Stimulated activated CD4-positive, alpha-beta T cell treated with anti-CD3 and anti-CD28 coated beads, Interleukin-15, amount 100 ng/mL, for 48 hours (primary cell): ENCODE data around the gene PLEKHA5.
"Not testable (repeated sequence)": the region's sequence is repeated elsewhere in the genome, so short reads cannot be mapped to it uniquely, and the experiment has no call there.

Experiments
- DNase-seq, 2 donors: peaks; one replicate each; pipeline ENCODE4 v3.0.0-alpha.2; 2020; ENCODE audit warnings: low read depth in 2 of 2

Gene PLEKHA5

DNA sequence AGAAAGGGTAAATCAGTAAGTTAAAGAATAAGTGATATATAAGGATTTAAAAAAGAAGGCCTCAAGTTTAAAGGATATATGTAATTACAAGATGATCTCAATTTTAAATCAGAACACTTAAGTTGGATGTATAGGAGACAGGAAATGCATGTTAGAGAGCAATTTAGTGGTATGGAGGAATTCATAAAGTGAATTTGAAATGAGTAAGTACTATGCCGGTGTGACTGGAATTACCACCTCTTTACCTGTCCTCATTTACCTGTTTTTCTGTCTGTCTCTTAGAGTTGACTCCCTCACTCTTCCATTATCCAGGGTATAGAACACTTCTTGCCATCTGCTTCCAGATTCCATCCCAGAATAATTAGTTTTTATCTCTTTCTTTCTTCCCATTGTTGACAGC lies 73.5 kb downstream of the PLEKHA5 start:
- no peak for DNase-seq

DNA sequence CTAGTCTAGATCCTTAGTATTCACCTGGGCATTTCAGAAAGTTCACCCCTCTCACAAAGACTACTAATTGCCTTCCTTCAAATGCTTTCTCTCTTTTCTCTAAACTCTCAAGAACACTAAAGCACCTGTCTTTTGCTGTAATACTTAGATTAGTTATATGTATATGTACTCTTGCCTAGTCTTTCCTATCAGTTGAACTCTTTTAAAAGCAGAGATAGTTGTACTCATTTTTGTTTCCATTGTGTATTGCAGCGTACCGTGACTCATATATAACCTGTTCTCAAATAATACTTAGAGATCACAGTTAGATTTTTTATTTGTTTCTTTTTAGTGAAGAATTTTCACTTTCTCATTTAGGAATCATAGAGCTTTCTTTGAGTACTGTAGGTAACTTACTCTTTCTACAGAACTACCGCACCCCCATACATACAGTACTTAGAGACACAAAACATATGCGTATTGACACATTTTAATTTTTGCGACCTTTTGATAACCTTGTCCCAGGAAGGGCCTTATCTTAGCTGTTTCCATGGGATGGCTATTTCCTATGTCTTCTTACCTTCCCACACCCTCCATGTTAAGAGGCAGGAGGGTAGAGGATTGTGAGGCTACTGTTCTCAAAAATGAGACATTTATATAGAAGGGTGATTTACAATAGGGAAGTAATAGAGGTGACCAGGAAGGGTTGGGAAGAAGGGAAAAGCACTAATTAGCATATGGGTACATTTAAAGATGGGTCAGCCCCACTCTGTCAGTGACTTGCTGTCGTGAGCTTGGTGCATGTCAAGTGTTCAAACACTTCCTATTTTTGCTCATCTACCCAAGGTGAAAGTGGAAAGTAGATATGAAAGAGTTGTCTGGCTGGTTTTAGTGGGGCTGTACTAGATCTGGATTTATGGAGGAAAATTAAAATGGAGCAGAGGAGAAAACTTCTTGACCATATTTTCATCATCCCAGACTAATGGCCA lies 74.3 kb downstream of the PLEKHA5 start:
- DNase-seq, result no peak

DNA sequence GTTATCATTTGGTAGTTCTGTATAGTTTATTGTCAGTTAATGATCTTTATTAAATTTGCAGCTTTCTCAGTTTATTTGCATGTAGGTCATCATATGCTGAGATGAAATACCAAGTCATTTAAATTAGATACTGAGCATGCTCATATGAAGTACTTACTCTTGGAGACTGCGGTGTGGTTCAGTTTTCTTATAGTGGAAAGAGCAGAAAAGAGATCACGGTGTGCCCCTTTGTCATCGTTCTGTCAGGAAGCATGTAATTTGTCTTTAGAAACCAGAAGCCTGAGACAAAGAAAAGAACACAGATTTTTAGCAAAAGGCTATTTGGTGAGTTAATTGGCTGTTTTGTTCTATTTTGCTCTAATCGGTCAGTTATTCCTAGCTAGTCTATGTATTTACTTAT lies 75.6 kb downstream of the PLEKHA5 start:
- no peak for DNase-seq

- no peak for DNase-seq
These were observed 77.1 kb downstream of the PLEKHA5 start for GRCh38 chr12:19206493-19207077.

GRCh38 chr12:19208456-19208855 lies 78.9 kb downstream of the PLEKHA5 start:
- DNase-seq, result no peak

DNA sequence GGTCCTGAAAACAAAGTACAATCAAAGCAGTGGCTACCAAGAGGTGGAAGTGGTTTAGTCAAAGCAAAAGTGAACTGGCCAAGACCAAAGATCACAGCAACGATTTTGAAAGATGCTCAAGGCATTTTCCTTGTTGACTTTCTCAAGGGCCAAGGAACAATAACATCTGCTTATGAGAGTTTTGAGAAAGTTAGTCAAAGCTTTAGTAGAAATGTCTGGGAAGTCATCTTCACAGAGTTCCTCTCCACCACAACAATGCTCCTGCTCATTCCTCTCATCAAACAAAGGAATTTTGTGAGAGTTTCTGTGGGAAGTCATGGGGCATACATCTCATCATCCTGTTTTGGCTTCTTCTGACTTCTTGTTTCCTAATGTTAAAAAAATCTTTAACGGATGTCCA lies 80.1 kb downstream of the PLEKHA5 start:
- no peak for DNase-seq

DNA sequence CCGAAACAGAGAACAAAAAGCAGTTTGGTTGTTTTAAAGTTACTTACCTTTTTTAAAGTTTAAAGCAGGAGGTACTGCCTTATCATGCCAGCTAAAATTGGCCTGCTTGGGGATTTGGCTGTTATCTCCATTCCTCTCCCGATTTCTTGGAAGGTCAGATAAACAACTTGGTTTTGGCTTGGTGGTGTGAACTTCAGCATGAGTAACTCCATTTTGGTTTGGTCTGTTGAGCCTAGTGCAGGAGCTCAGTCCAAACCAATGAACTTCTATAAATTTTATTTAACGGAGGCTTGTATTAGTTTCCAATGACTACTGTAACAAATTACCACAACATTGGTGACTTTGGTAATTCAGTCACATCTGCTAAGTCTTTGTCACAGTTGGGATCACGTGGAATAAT lies 82.3 kb downstream of the PLEKHA5 start:
- DNase-seq, result no peak

GRCh38 chr12:19212245-19212644 lies 82.7 kb downstream of the PLEKHA5 start:
- no peak for DNase-seq

- no peak for DNase-seq
These were observed 84.5 kb downstream of the PLEKHA5 start for GRCh38 chr12:19214020-19214419.

DNA sequence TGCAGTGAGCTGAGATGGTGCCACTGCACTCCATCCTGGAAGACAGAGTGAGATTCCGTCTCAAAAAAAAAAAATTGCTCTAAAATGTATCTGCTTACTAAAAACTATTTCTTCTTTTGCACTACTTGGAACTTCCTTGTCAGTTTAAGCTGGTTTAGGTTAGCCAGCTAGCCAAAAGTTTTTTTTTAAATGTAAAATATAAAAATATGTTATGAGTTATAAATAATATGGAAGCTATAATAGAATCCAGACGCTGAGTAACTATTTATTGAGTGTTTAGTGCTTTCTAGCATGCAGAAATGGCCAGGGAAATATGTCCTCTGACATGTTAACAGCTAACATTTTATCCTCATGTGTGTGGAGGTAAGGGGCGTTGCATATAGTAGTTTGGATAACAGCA lies 85.6 kb downstream of the PLEKHA5 start:
- no peak for DNase-seq

- no peak for DNase-seq
These were observed 87.9 kb downstream of the PLEKHA5 start for GRCh38 chr12:19217446-19217845.

DNA sequence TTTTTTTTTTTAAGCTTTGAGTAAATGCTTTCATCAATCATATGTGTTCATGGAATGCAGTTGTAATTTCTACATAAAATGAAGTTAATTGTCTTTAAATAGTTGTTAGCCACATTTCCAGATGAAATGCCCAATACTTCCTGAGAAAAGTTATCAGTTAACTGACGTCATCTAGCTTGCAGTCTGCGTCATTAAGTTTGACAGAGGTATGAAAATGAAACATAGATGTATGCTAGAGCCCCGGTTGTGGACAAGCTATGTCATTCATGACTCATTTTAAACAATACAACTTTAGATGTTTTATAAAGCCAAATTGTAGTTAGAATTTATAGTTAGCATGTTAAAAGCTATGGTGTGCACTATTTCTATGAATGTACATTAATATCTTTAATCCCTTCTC lies 90.7 kb downstream of the PLEKHA5 start:
- DNase-seq, result no peak

DNA sequence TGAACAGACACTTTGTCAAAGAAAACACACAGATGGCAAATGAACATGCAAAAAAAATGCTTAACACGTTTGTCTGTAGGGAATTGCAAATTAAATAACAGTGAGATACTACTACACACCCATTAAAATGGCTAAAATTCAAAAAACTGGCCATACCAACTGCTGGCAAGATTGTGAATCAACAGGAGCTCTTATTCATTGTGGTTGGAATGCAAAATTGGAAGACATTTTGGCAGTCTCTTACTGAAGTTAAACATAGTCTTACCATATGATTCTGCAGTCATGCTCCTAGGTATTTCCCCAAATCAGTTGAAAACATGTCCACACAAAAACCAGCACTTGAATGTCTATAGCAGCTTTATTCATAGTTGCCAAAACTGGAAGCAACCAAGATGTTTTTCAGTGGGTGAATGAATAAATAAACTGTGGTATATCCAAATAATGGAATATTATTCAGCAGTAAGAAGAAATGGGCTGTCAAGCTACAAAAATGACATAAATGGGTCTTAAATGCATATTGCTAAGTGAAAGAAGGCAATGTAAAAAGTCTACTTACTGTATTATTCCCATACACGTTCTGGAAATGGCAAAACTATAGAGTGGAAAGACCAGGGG lies 91.4 kb downstream of the PLEKHA5 start:
- DNase-seq, result no peak

DNA sequence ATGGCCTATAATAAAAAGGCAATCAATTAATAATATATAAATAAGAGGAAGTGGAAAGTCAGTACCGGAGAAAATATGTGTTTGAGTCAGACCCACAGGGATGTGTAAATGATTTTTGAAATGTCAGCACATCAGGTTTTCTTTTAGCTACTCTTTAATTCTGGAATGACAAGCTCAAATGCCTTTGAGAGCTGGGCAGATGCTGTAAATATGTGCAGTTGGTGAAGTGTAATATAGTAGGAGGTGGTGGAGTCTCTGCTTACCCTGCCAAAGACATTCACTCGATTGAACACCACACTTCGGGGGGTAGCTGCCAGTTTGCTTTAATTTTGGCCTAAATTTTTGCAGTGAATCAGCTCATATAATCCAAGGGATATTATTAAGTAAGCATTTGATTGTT lies 93.0 kb downstream of the PLEKHA5 start:
- no peak for DNase-seq

DNA sequence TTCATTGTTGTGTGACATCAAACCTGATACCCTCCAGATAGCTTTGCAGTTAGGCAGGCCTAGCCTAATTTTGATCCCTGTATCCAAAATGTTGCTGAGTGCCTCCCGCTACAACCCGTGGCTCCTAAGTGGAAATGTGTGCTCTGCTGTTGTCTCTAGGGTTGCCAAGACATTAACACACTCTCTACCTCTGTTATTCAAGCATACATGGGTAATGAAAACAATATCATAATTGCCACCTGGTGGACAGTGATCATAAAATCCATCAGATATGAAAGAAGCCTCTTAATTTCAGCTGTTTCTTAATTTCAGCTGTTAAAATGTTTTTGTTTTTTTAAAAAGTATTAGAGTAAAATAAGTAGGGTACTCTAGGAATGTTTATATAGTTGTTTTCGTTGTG lies 93.5 kb downstream of the PLEKHA5 start:
- no peak for DNase-seq

DNA sequence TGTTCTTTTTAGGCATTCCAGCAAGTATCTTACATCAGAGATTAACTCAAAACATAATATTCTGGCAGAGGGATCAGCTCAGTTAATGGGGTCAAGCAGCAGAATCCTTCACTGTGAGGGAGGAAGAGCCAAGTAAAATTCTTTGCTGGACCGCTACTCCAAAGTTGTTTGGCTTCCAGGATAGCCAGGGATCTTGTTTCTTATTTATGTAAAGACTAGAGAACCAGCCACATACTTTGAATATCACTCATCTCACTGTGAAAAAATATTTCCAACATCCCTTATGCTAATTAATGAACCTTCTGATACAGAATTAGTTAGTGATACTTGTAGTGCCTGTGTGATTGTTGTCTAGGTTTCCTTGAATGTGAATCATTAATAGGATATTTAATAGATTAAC lies 94.2 kb downstream of the PLEKHA5 start:
- no peak for DNase-seq

- no peak for DNase-seq
These were observed 95.2 kb downstream of the PLEKHA5 start for GRCh38 chr12:19224746-19225145.

- DNase-seq, result no peak
These were observed 97.8 kb downstream of the PLEKHA5 start for GRCh38 chr12:19227190-19227879.

DNA sequence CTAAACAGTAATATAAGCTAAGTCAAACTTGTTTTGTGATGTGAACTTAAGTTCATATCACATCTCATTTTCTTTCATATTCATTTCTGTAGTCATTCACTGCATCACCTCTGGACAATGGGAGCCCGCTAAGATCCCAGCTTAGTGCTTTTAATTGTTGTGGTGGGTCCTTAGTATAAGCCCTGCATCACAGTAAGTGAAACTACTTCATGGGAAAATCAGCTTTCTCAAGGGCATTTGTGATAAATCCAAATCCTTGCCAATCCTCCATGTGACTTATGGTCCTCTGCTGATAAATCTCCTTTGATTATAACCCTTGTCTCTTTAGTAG lies 98.3 kb downstream of the PLEKHA5 start:
- no peak for DNase-seq

- DNase-seq, result not testable (repeated sequence)
These were observed 99.5 kb downstream of the PLEKHA5 start for GRCh38 chr12:19229021-19229420.

DNA sequence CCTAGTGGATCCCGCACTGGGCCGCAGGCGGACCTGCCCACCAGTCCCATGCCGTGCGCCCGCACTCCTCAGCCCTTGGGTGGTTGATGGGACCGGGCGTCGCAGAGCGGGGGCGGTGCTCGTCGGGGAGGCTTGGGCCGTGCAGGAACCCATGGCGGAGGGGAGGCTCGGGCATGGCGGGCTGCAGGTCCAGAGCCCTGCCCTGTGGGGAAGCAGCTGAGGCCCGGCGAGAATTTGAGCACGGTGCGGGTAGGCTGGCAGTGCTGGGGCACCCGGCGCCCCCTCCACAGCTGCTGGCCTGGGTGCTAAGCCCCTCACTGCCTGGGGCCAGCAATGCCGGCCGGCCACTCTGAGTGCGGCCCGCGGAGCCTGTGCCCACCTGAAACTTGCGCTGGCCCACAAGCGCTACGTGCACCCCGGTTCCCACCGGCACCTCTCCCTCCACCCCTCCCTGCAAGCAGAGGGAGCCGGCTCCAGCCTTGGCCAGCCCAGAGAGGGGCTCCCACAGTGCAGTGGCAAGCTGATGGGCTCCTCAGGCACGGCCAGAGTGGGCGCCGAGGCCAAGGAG lies 100.8 kb downstream of the PLEKHA5 start:
- DNase-seq, result no peak

DNA sequence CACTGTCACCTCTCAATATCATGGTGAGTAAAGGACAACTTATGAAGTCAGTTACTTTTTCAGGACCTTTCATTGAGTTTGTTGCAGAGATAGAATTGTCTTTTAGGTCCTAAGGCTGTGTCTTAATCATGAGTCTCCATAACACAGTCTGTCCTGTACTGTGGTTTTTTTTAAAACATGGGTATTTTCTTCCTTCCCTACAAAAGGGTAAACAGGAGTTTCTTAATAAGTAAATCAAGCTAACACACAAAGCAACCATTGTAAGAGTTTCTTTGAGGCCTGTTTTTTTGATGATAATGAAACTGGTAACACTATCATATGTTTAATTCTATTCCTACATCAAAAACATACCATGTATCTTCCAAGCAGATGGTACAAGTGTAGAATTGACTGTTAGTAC lies 101.4 kb downstream of the PLEKHA5 start:
- DNase-seq, result no peak
